SK-N-SH (cell line): ENCODE results near the gene MUSTN1. TPM values are rescaled to one million over a fixed set of nuclear protein-coding genes. Genes with fewer than 3 reads are reported as not detected.

Experiments used
- CTCF ChIA-PET: fragments of 300-600, 350-600 bp; formaldehyde crosslinking; extraction: SDS; loops from one replicate; lab custom pipeline; 2021; lab: Yijun Ruan, JAX
- POLR2A ChIA-PET: fragments of 350-600 bp; sonication (Branson Sonifier 250); formaldehyde crosslinking; extraction: SDS; loops from one replicate; lab custom pipeline; 2020; ENCODE audit warnings: antibody characterized with exemption, inconsistent platforms; lab: Yijun Ruan, JAX
- DNase-seq: peaks from one replicate; pipeline ENCODE4 v3.0.0; 2012
- H2AFZ ChIP-seq: fragments of 200-600 bp; sonication (generic); 2 replicates; pipeline ENCODE4 v1.8.1; 2016; ENCODE audit warnings: antibody characterized with exemption, mild to moderate bottlenecking, low read depth
- H3F3A ChIP-seq: fragments of 200-600 bp; sonication (generic); replicated peaks from 2 replicates; pipeline ENCODE3; 2016; ENCODE audit warnings: antibody characterized with exemption, mild to moderate bottlenecking; ENCODE audit not compliant: insufficient read depth
- H3K27ac ChIP-seq, 2 experiments: fragments of 200-500 bp in 1 of 2; fragments of 200-600 bp in 1 of 2; sonication (Bioruptor generic) in 1 of 2; sonication (generic), shearing (Covaris generic) in 1 of 2; 2 replicates each; pipeline versions ENCODE4 v1.5.1 to v1.6.1; 2014 to 2016; ENCODE audit warnings: low read depth in 2 of 2, inconsistent platforms in 1 of 2, low read length in 1 of 2, mild to moderate bottlenecking in 1 of 2, mixed read lengths in 1 of 2
- H3K27me3 ChIP-seq: fragments of 200-600 bp; sonication (generic), shearing (Covaris generic); 2 replicates; pipeline ENCODE4 v1.6.1; 2016; ENCODE audit warnings: mixed run types; ENCODE audit not compliant: insufficient read depth
- H3K36me3 ChIP-seq, 2 experiments: fragments of 200-500 bp in 1 of 2; fragments of 200-600 bp in 1 of 2; sonication (Bioruptor generic) in 1 of 2; sonication (generic) in 1 of 2; replicated peaks in 1 of 2; 2 replicates each; pipeline versions ENCODE3 to v1.5.1; 2014 to 2016; ENCODE audit warnings: low read length in 1 of 2, mild to moderate bottlenecking in 1 of 2; ENCODE audit not compliant: insufficient read depth in 2 of 2, control insufficient read depth in 1 of 2
- H3K4me1 ChIP-seq, 2 experiments: fragments of 200-500 bp in 1 of 2; fragments of 200-600 bp in 1 of 2; sonication (Bioruptor generic) in 1 of 2; sonication (generic), shearing (Covaris generic) in 1 of 2; 2 replicates each; pipeline versions ENCODE4 v1.5.1 to v1.6.1; 2014 to 2016; ENCODE audit warnings: low read depth in 1 of 2, low read length in 1 of 2, mixed run types in 1 of 2; ENCODE audit not compliant: insufficient read depth in 2 of 2, control insufficient read depth in 1 of 2
- H3K4me2 ChIP-seq: fragments of 200-600 bp; sonication (generic), shearing (Covaris generic); 2 replicates; pipeline ENCODE4 v1.6.1; 2017; ENCODE audit warnings: mixed run types
- H3K4me3 ChIP-seq, 2 experiments: fragments of 200-500 bp in 1 of 2; fragments of 200-600 bp in 1 of 2; sonication (Bioruptor generic) in 1 of 2; sonication (generic), shearing (Covaris generic) in 1 of 2; 2 replicates each; pipeline versions ENCODE4 v1.5.1 to v1.8.1; 2014 to 2016; ENCODE audit warnings: low read depth in 2 of 2, inconsistent platforms in 1 of 2, low read length in 1 of 2, mild to moderate bottlenecking in 1 of 2, mixed read lengths in 1 of 2, moderate library complexity in 1 of 2
- H3K79me2 ChIP-seq: fragments of 200-600 bp; sonication (generic); 2 replicates; pipeline ENCODE4 v1.8.1; 2017; ENCODE audit warnings: mild to moderate bottlenecking; ENCODE audit not compliant: insufficient read depth
- H3K9ac ChIP-seq: fragments of 200-600 bp; sonication (generic); 2 replicates; pipeline ENCODE4 v1.6.1; 2017; ENCODE audit warnings: mixed run types
- H3K9me2 ChIP-seq: fragments of 200-600 bp; sonication (generic); 2 replicates; pipeline ENCODE4 v1.6.1; 2017; ENCODE audit warnings: mixed run types
- H3K9me3 ChIP-seq: fragments of 200-600 bp; sonication (generic); 2 replicates; pipeline ENCODE4 v1.6.1; 2017; ENCODE audit warnings: mixed run types, mild to moderate bottlenecking, moderate library complexity
- H4K20me1 ChIP-seq: fragments of 200-600 bp; sonication (generic); 2 replicates; pipeline ENCODE4 v1.6.1; 2017; ENCODE audit warnings: mild to moderate bottlenecking, mixed run types; ENCODE audit not compliant: insufficient read depth
- CHD2 ChIP-seq: fragments of 150-350 bp; IDR thresholded peaks from 2 replicates; pipeline ENCODE4 v1.6.1; 2018; ENCODE audit warnings: low read length; ENCODE audit not compliant: partially characterized antibody
- ELF1 ChIP-seq: IDR thresholded peaks from 2 replicates; pipeline ENCODE4 v1.4.0; 2012
- EP300 ChIP-seq, 2 experiments: IDR thresholded peaks; 2 replicates each; pipeline versions ENCODE4 v1.4.0 to v1.6.1; 2012; ENCODE audit warnings: borderline replicate concordance in 1 of 2, low read depth in 1 of 2, low read length in 1 of 2
- FOSL2 ChIP-seq: IDR thresholded peaks from 2 replicates; pipeline ENCODE4 v1.4.0; 2012; ENCODE audit warnings: low read depth, mild to moderate bottlenecking, moderate library complexity, borderline replicate concordance
- GABPA ChIP-seq: IDR thresholded peaks from 2 replicates; pipeline ENCODE4 v1.4.0; 2012; ENCODE audit warnings: low read depth, mild to moderate bottlenecking
- GATA2 ChIP-seq: sonication (generic); formaldehyde crosslinking; IDR thresholded peaks from 2 replicates; pipeline ENCODE4 v1.5.0; 2020; ENCODE audit warnings: mild to moderate bottlenecking, missing genetic modification reagents
- JUND ChIP-seq: IDR thresholded peaks from 2 replicates; pipeline ENCODE4 v1.4.0; 2012
- MEF2A ChIP-seq: IDR thresholded peaks from 2 replicates; pipeline ENCODE4 v1.4.0; 2012; ENCODE audit warnings: low read depth, borderline replicate concordance
- MXI1 ChIP-seq: IDR thresholded peaks from 2 replicates; pipeline ENCODE4 v1.6.1; 2012; ENCODE audit warnings: mild to moderate bottlenecking, low read depth, low read length, improper control_type of control experiment
- NFIC ChIP-seq: IDR thresholded peaks from 2 replicates; pipeline ENCODE4 v1.4.0; 2012; ENCODE audit warnings: borderline replicate concordance
- NRF1 ChIP-seq: IDR thresholded peaks from 2 replicates; pipeline ENCODE4 v1.6.1; 2012; ENCODE audit warnings: low read depth, mild to moderate bottlenecking, low read length
- POLR2AphosphoS5 ChIP-seq: IDR thresholded peaks from 2 replicates; pipeline ENCODE4 v1.6.1; 2012; ENCODE audit warnings: low read depth, low read length
- RCOR1 ChIP-seq: fragments of 150-350 bp; IDR thresholded peaks from 2 replicates; pipeline ENCODE4 v1.6.1; 2017; ENCODE audit warnings: antibody characterized with exemption, low read length
- RFX5 ChIP-seq: IDR thresholded peaks from 2 replicates; pipeline ENCODE4 v1.6.1; 2012; ENCODE audit warnings: mild to moderate bottlenecking, improper control_type of control experiment, low read length
- RXRA ChIP-seq: IDR thresholded peaks from 2 replicates; pipeline ENCODE4 v1.4.0; 2012; ENCODE audit warnings: low read depth, mild to moderate bottlenecking, borderline replicate concordance
- SMC3 ChIP-seq: IDR thresholded peaks from 2 replicates; pipeline ENCODE4 v1.6.1; 2012; ENCODE audit warnings: low read depth, low read length, improper control_type of control experiment
- TAF1 ChIP-seq: IDR thresholded peaks from 2 replicates; pipeline ENCODE4 v1.6.1; 2012; ENCODE audit warnings: low read depth, mild to moderate bottlenecking, low read length, moderate library complexity, borderline replicate concordance
- TEAD4 ChIP-seq: IDR thresholded peaks from 2 replicates; pipeline ENCODE4 v1.4.0; 2012; ENCODE audit warnings: mild to moderate bottlenecking, borderline replicate concordance; ENCODE audit not compliant: insufficient read depth
- YY1 ChIP-seq: IDR thresholded peaks from 2 replicates; pipeline ENCODE4 v1.4.0; 2012; ENCODE audit warnings: low read depth, mild to moderate bottlenecking
- WGBS: methylation state at CpG from one replicate; pipeline ENCODE4 v1.1.6; 2017; ENCODE audit warnings: low lambda C conversion rate; 5-methylcytosine and 5-hydroxymethylcytosine counted together
- polyA plus RNA-seq, 3 experiments: library from polyadenylated mRNA; depleted of rRNA; stranded (reverse); fragments of >200 nt; gene quantifications; 2 replicates each; pipeline ENCODE4 v1.2.3, GENCODE V29; 2012
- TF ChIP-seq, protein P1 (sequence below): IDR thresholded peaks from 2 replicates; pipeline ENCODE4 v1.4.0; 2012; ENCODE audit warnings: low read depth, borderline replicate concordance
- TF ChIP-seq, protein P2 (sequence below): IDR thresholded peaks from 2 replicates; pipeline ENCODE4 v1.4.0; 2012; ENCODE audit warnings: low read depth, borderline replicate concordance
- TF ChIP-seq, protein P3 (sequence below): IDR thresholded peaks from 2 replicates; pipeline ENCODE4 v1.4.0; 2012; ENCODE audit warnings: low read depth
- TF ChIP-seq, protein P4 (sequence below): fragments of 200-600 bp; sonication (generic); IDR thresholded peaks from 2 replicates; pipeline ENCODE4 v1.6.1; 2017; ENCODE audit warnings: antibody characterized with exemption, mild to moderate bottlenecking, moderate library complexity

Gene MUSTN1
- polyA plus RNA-seq, 1 of the 3 experiments (the other 2 are of a cell fraction), result 0.54 TPM

DNA sequence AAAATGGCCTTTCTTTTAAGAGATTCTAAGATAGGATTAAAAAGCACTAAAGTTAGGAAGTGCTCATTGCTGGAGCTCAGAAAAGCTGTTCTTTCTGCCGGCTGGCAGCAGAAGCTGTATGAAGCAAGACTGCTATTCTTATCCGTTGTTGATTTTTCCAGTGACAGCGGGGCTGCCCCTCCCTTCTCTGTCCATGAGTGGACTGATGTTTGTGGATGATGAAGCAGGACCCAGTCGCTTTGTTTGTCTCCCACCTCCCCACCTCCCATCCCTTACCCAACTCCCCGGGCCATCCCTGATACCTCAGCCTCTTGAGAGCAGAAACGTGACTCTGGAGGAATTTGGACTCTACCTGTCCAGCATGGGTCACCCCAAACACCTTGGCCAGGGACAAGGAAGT lies 10.3 kb upstream of the MUSTN1 start:
- H2AFZ ChIP-seq, result no peak overlapping the region
- H3K4me1 ChIP-seq, result no peaks in the 10 kb centered on the region
- no peak overlapping the region for H3K4me2 ChIP-seq
- H3K27ac ChIP-seq, result no peak overlapping the region
- peaks cover 3% of the 10 kb centered on the region; the same call in 1 of the 2 replicates for H4K20me1 ChIP-seq
- H3K36me3 ChIP-seq, result peaks cover 0 to 35% of the 10 kb centered on the region in 2 experiments
- H3K9me2 ChIP-seq, result no peaks in the 10 kb centered on the region
- H3K9me3 ChIP-seq, result no peaks in the 10 kb centered on the region
- ChIA-PET CTCF (interaction anchor here (1.2 to 9.8 kb wide), 8 partner anchors 11 to 351 kb away, joined by 3 to 73 read pairs (median 4); partner anchors contain the start of gene ITIH4), POLR2A (no interaction called here)
- 72% methylated on average over 6 of the region's 6 CpGs for WGBS
- no peak for DNase-seq
- no peaks in the 10 kb centered on the region for H3K79me2 ChIP-seq
- H3K4me3 ChIP-seq, result no peak overlapping the region
- no peaks in the 10 kb centered on the region for H3K27me3 ChIP-seq
- H3K9ac ChIP-seq, result no peak overlapping the region
- TF ChIP-seq MXI1, result no peak
- no peak for TF ChIP-seq MEF2A
- TF ChIP-seq GABPA, result no peak
- TF ChIP-seq NRF1, result no peak
- TF ChIP-seq, protein P1, sequence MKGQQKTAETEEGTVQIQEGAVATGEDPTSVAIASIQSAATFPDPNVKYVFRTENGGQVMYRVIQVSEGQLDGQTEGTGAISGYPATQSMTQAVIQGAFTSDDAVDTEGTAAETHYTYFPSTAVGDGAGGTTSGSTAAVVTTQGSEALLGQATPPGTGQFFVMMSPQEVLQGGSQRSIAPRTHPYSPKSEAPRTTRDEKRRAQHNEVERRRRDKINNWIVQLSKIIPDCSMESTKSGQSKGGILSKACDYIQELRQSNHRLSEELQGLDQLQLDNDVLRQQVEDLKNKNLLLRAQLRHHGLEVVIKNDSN, result no peak
- TF ChIP-seq, protein P2, sequence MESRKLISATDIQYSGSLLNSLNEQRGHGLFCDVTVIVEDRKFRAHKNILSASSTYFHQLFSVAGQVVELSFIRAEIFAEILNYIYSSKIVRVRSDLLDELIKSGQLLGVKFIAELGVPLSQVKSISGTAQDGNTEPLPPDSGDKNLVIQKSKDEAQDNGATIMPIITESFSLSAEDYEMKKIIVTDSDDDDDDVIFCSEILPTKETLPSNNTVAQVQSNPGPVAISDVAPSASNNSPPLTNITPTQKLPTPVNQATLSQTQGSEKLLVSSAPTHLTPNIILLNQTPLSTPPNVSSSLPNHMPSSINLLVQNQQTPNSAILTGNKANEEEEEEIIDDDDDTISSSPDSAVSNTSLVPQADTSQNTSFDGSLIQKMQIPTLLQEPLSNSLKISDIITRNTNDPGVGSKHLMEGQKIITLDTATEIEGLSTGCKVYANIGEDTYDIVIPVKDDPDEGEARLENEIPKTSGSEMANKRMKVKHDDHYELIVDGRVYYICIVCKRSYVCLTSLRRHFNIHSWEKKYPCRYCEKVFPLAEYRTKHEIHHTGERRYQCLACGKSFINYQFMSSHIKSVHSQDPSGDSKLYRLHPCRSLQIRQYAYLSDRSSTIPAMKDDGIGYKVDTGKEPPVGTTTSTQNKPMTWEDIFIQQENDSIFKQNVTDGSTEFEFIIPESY, result no peak
- no peak for TF ChIP-seq TAF1
- no peak for TF ChIP-seq RFX5
- no peak for TF ChIP-seq CHD2
- no peak for TF ChIP-seq ELF1
- no peak for TF ChIP-seq NFIC
- no peak for TF ChIP-seq JUND
- TF ChIP-seq RXRA, result no peak
- TF ChIP-seq POLR2AphosphoS5, result no peak
- TF ChIP-seq RCOR1, result no peak
- H3F3A ChIP-seq, result no peaks in the 10 kb centered on the region

DNA sequence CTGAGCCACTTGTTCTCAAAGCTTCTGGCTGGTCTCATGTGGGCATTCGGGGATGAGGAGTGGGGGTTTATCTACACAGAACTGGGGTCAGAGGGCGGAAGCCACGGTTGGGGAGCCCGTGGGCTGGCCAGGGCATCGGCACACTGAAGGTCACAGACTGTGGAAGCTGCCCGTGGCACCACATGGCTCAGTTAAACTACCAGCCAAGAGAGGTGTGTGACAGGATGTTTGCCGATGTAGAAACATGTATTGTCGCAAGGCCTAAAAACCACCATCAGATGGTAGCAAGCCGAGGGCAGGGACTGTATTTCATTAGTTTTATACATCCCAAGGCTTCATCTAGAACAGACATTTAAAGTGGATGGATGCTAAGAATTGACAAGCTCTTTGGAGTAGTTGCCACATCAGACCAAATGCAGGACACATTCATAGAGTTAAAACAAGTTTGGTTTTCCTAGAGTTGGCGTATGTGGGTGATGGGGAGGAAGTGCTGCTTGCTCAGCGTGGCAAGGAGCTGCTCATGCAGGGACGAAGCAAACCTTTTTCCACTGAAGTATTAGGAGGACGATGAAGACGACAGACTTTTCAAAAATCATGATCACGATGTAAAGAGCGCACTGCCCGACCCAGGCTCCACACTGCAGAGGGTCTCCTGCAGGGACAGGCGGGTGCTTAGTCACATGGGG lies 9.6 kb upstream of the MUSTN1 start:
- H3K27me3 ChIP-seq, result no peaks in the 10 kb centered on the region
- peaks cover 3% of the 10 kb centered on the region; the same call in 1 of the 2 replicates for H4K20me1 ChIP-seq
- no peak overlapping the region for H3K27ac ChIP-seq
- CTCF ChIA-PET, result interaction anchor here (1.9 kb wide), 1 partner anchor 91 kb away, joined by 4 read pairs; no protein-coding TSS in a partner anchor
- no peaks in the 10 kb centered on the region for H3K4me1 ChIP-seq
- peaks cover 0 to 31% of the 10 kb centered on the region in 2 experiments for H3K36me3 ChIP-seq
- POLR2A ChIA-PET, result no interaction called here
- no peak for DNase-seq
- no peaks in the 10 kb centered on the region for H3K9me3 ChIP-seq
- no peaks in the 10 kb centered on the region for H3K9me2 ChIP-seq
- WGBS, result 92% methylated on average over 16 of the region's 18 CpGs
- no peak overlapping the region for H3K4me2 ChIP-seq
- no peaks in the 10 kb centered on the region for H3K79me2 ChIP-seq
- H3F3A ChIP-seq, result no peaks in the 10 kb centered on the region
- H3K9ac ChIP-seq, result no peak overlapping the region
- H3K4me3 ChIP-seq, result no peak overlapping the region
- no peak overlapping the region for H2AFZ ChIP-seq
- TF ChIP-seq SMC3 (no peak), YY1 (no peak), GABPA (no peak), FOSL2 (no peak), MXI1 (no peak), GATA2 (no peak), EP300 (IDR thresholded peaks at IDR 0.05; ENCODE audit: borderline replicate concordance in 1 of 2, low read depth in 1 of 2, low read length in 1 of 2) (no peak), CHD2 (no peak), RFX5 (no peak), TEAD4 (no peak), JUND (no peak), RXRA (no peak)
- TF ChIP-seq, protein P3, sequence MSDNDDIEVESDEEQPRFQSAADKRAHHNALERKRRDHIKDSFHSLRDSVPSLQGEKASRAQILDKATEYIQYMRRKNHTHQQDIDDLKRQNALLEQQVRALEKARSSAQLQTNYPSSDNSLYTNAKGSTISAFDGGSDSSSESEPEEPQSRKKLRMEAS, result no peak
- TF ChIP-seq, protein P4, sequence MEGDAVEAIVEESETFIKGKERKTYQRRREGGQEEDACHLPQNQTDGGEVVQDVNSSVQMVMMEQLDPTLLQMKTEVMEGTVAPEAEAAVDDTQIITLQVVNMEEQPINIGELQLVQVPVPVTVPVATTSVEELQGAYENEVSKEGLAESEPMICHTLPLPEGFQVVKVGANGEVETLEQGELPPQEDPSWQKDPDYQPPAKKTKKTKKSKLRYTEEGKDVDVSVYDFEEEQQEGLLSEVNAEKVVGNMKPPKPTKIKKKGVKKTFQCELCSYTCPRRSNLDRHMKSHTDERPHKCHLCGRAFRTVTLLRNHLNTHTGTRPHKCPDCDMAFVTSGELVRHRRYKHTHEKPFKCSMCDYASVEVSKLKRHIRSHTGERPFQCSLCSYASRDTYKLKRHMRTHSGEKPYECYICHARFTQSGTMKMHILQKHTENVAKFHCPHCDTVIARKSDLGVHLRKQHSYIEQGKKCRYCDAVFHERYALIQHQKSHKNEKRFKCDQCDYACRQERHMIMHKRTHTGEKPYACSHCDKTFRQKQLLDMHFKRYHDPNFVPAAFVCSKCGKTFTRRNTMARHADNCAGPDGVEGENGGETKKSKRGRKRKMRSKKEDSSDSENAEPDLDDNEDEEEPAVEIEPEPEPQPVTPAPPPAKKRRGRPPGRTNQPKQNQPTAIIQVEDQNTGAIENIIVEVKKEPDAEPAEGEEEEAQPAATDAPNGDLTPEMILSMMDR, result no peak
- TF ChIP-seq, protein P1, result no peak
